MM.1S (cell line): ENCODE results near the gene NEDD4L.

Experiments
- DNase-seq: peaks from one replicate; pipeline ENCODE4 v3.0.0-alpha.2; 2015
- H2AFZ ChIP-seq: fragments of 300-600 bp; sonication (generic); 2 replicates; pipeline ENCODE4 v1.6.0; 2016; ENCODE audit warnings: antibody characterized with exemption, low read length
- H3F3A ChIP-seq: fragments of 300-600 bp; sonication (generic); 2 replicates; pipeline ENCODE4 v1.6.1; 2016; ENCODE audit warnings: mild to moderate bottlenecking, antibody characterized with exemption, low read length, moderate library complexity, mixed read lengths; ENCODE audit not compliant: insufficient read depth
- H3K27ac ChIP-seq: fragments of 300-600 bp; sonication (generic); 2 replicates; pipeline ENCODE4 v1.5.1; 2016; ENCODE audit warnings: mild to moderate bottlenecking, low read length
- H3K27me3 ChIP-seq: fragments of 300-600 bp; sonication (generic); replicated peaks from 2 replicates; pipeline ENCODE4 v1.6.0; 2016; ENCODE audit warnings: low read length; ENCODE audit not compliant: insufficient read depth
- H3K36me3 ChIP-seq: fragments of 300-600 bp; sonication (generic); replicated peaks from 2 replicates; pipeline ENCODE4 v1.6.1; 2016; ENCODE audit warnings: mild to moderate bottlenecking, low read length, mixed read lengths; ENCODE audit not compliant: insufficient read depth
- H3K4me1 ChIP-seq: fragments of 300-600 bp; sonication (generic); 2 replicates; pipeline ENCODE4 v1.6.1; 2016; ENCODE audit warnings: low read length, mixed read lengths
- H3K4me2 ChIP-seq: fragments of 300-600 bp; sonication (generic); 2 replicates; pipeline ENCODE4 v1.6.0; 2016; ENCODE audit warnings: low read depth, low read length
- H3K4me3 ChIP-seq: fragments of 300-600 bp; sonication (generic); 2 replicates; pipeline ENCODE4 v1.5.1; 2016; ENCODE audit warnings: low read length, mixed read lengths
- H3K79me2 ChIP-seq: fragments of 300-600 bp; sonication (generic); 2 replicates; pipeline ENCODE4 v1.6.1; 2016; ENCODE audit warnings: mixed run types, low read length, mixed read lengths
- H3K9ac ChIP-seq: fragments of 300-600 bp; sonication (generic); 2 replicates; pipeline ENCODE4 v1.6.1; 2016; ENCODE audit warnings: low read length, mixed read lengths
- H3K9me2 ChIP-seq: fragments of 300-600 bp; sonication (generic); replicated peaks from 2 replicates; pipeline ENCODE4 v1.6.1; 2016; ENCODE audit warnings: mild to moderate bottlenecking, low read length, mixed read lengths; ENCODE audit not compliant: insufficient read depth
- H3K9me3 ChIP-seq: fragments of 300-600 bp; sonication (generic); replicated peaks from 2 replicates; pipeline ENCODE4 v1.6.1; 2016; ENCODE audit warnings: mild to moderate bottlenecking, low read length, mixed read lengths; ENCODE audit not compliant: insufficient read depth
- H4K20me1 ChIP-seq: fragments of 300-600 bp; sonication (generic); 2 replicates; pipeline ENCODE4 v1.6.1; 2016; ENCODE audit warnings: mild to moderate bottlenecking, low read length, moderate library complexity, mixed read lengths; ENCODE audit not compliant: insufficient read depth
- CTCF ChIP-seq: fragments of 300-600 bp; sonication (generic); IDR thresholded peaks from 2 replicates; pipeline ENCODE4 v1.5.1; 2016; ENCODE audit warnings: antibody characterized with exemption, low read length, mixed read lengths
- EZH2 ChIP-seq: fragments of 300-600 bp; sonication (generic); optimal IDR thresholded peaks from 2 replicates; pipeline ENCODE3; 2017; ENCODE audit warnings: low read depth, mild to moderate bottlenecking, antibody characterized with exemption, low read length, mixed read lengths
- EZH2phosphoT487 ChIP-seq: fragments of 300-600 bp; sonication (generic); IDR thresholded peaks from 2 replicates; pipeline ENCODE4 v1.6.1; 2018; ENCODE audit warnings: antibody characterized with exemption, low read length

The NEDD4L gene

GRCh38 chr18:58400331-58400870 lies 356.4 kb downstream of the NEDD4L start:
- Histone ChIP-seq H3F3A (no peaks in the 10 kb centered on the region), H3K36me3 (no peaks in the 10 kb centered on the region), H3K9ac (no peak overlapping the region), H3K4me1 (no peaks in the 10 kb centered on the region), H3K4me2 (no peak overlapping the region), H3K27me3 (no peaks in the 10 kb centered on the region), H3K9me2 (no peaks in the 10 kb centered on the region), H3K79me2 (no peaks in the 10 kb centered on the region), H3K9me3 (no peaks in the 10 kb centered on the region), H3K4me3 (no peak overlapping the region), H4K20me1 (no peaks in the 10 kb centered on the region), H3K27ac (no peak overlapping the region), H2AFZ (no peak overlapping the region)
- DNase-seq = no peak
- TF ChIP-seq EZH2 = no peak
- no peak for TF ChIP-seq CTCF
- TF ChIP-seq EZH2phosphoT487 = no peak

GRCh38 chr18:58401191-58401590 lies 357.2 kb downstream of the NEDD4L start:
- Histone ChIP-seq H2AFZ (no peak overlapping the region), H3K9ac (no peak overlapping the region), H3K4me1 (no peaks in the 10 kb centered on the region)

GRCh38 chr18:58402247-58402646 lies 358.2 kb downstream of the NEDD4L start:
- Histone ChIP-seq H3K36me3 (no peaks in the 10 kb centered on the region), H4K20me1 (no peaks in the 10 kb centered on the region), H3K79me2 (no peaks in the 10 kb centered on the region), H3K9ac (no peak overlapping the region), H3K27me3 (no peaks in the 10 kb centered on the region), H3K27ac (no peak overlapping the region), H3F3A (no peaks in the 10 kb centered on the region), H3K4me3 (no peak overlapping the region), H3K4me2 (no peak overlapping the region), H3K9me2 (no peaks in the 10 kb centered on the region), H2AFZ (no peak overlapping the region), H3K4me1 (no peaks in the 10 kb centered on the region), H3K9me3 (no peaks in the 10 kb centered on the region)
- no peak for DNase-seq
- TF ChIP-seq EZH2 = no peak
- TF ChIP-seq CTCF = no peak
- TF ChIP-seq EZH2phosphoT487 = no peak

More at GRCh38 chr18:58401191-58401590, 357.2 kb downstream of the NEDD4L start:
- Histone ChIP-seq H3F3A (no peaks in the 10 kb centered on the region), H3K36me3 (no peaks in the 10 kb centered on the region), H3K9me3 (no peaks in the 10 kb centered on the region), H3K27me3 (no peaks in the 10 kb centered on the region), H3K79me2 (no peaks in the 10 kb centered on the region), H3K9me2 (no peaks in the 10 kb centered on the region), H3K4me3 (no peak overlapping the region), H3K4me2 (no peak overlapping the region), H3K27ac (no peak overlapping the region), H4K20me1 (no peaks in the 10 kb centered on the region)
- DNase-seq = no peak
- TF ChIP-seq EZH2phosphoT487 (no peak), EZH2 (no peak), CTCF (no peak)
